Smooth muscle cell (in vitro differentiated cells): ENCODE results near the gene WRAP53. TPM values are rescaled to one million over a fixed set of nuclear protein-coding genes. Genes with fewer than 3 reads are reported as not detected.

ENCODE experiments used
- DNase-seq: peaks from one replicate; lab custom pipeline; 2025; ENCODE audit not compliant: unreplicated experiment; lab: John Stamatoyannopoulos, UW
- H2AFZ ChIP-seq: fragments of 200-600 bp; sonication (generic); 2 replicates; pipeline ENCODE4 v1.6.0; 2016; ENCODE audit warnings: antibody characterized with exemption, low read depth, mild to moderate bottlenecking
- H3F3A ChIP-seq: fragments of 200-600 bp; sonication (generic); 2 replicates; pipeline ENCODE4 v1.6.0; 2017; ENCODE audit warnings: antibody characterized with exemption, low read depth
- H3K27ac ChIP-seq: fragments of 200-600 bp; sonication (generic); 2 replicates; pipeline ENCODE4 v1.5.1; 2016; ENCODE audit warnings: low read depth, mild to moderate bottlenecking
- H3K27me3 ChIP-seq: fragments of 200-600 bp; sonication (generic); 2 replicates; pipeline ENCODE4 v1.6.1; 2016; ENCODE audit warnings: low read depth, mild to moderate bottlenecking
- H3K36me3 ChIP-seq: fragments of 200-600 bp; sonication (generic); 2 replicates; pipeline ENCODE4 v1.5.1; 2016; ENCODE audit warnings: low read depth
- H3K4me1 ChIP-seq: fragments of 200-600 bp; sonication (generic); 2 replicates; pipeline ENCODE4 v1.5.1; 2016; ENCODE audit warnings: low read depth
- H3K4me2 ChIP-seq: fragments of 200-600 bp; sonication (generic); 2 replicates; pipeline ENCODE4 v1.6.0; 2016; ENCODE audit warnings: mild to moderate bottlenecking
- H3K4me3 ChIP-seq: fragments of 200-600 bp; sonication (generic); 2 replicates; pipeline ENCODE4 v1.5.1; 2016; ENCODE audit warnings: mild to moderate bottlenecking
- H3K79me2 ChIP-seq: fragments of 200-600 bp; sonication (generic); 2 replicates; pipeline ENCODE4 v1.6.0; 2016; ENCODE audit warnings: low read depth, mild to moderate bottlenecking
- H3K9ac ChIP-seq: fragments of 200-600 bp; sonication (generic); 2 replicates; pipeline ENCODE4 v1.6.0; 2016; ENCODE audit warnings: low read depth
- H3K9me3 ChIP-seq: fragments of 200-600 bp; sonication (generic); replicated peaks from 2 replicates; pipeline ENCODE4 v1.5.1; 2016; ENCODE audit warnings: low read depth
- H4K20me1 ChIP-seq: fragments of 200-600 bp; sonication (generic); 2 replicates; pipeline ENCODE4 v1.6.0; 2016; ENCODE audit warnings: low read depth
- CTCF ChIP-seq: fragments of 200-600 bp; sonication (generic); IDR thresholded peaks from 2 replicates; pipeline ENCODE4 v1.5.1; 2017; ENCODE audit warnings: borderline replicate concordance, mild to moderate bottlenecking, antibody characterized with exemption; ENCODE audit not compliant: insufficient read depth, poor library complexity, severe bottlenecking
- WGBS: methylation state at CpG from one replicate; pipeline ENCODE4 v1.1.7; 2016; ENCODE audit warnings: low lambda C conversion rate; 5-methylcytosine and 5-hydroxymethylcytosine counted together
- polyA plus RNA-seq: library from polyadenylated mRNA; unstranded; fragments of >200 nt; fragmentation: Nextera tagmentation; extraction: Ambion mirVana; gene quantifications from 2 replicates; pipeline ENCODE4 v1.2.1, GENCODE V29; 2016
- total RNA-seq: library from RNA; depleted of rRNA; stranded (reverse); fragments of >200 nt; gene quantifications from 2 replicates; pipeline ENCODE4 v1.2.3, GENCODE V29; 2014

Gene WRAP53
- total and polyA plus RNA-seq, 2 experiments from 2014 or later = 8.2 to 17.1 TPM

GRCh38 chr17:7684851-7685532, 3.3 kb upstream of the WRAP53 start:
- no peak overlapping the region for H2AFZ ChIP-seq
- peak overlapping the region; percentile 98 for H3K9ac ChIP-seq
- peak overlapping the region; percentile 93 for H3K4me2 ChIP-seq
- H3K27ac ChIP-seq = peak overlapping the region; percentile 98
- H3K79me2 ChIP-seq = peaks cover 56% of the 10 kb centered on the region
- H4K20me1 ChIP-seq = peaks cover 8% of the 10 kb centered on the region
- peaks cover 23% of the 10 kb centered on the region for H3K4me1 ChIP-seq
- no peaks in the 10 kb centered on the region for H3K9me3 ChIP-seq
- WGBS = 77% methylated on average over 15 of the region's 15 CpGs
- peaks cover 19% of the 10 kb centered on the region for H3F3A ChIP-seq
- H3K36me3 ChIP-seq = no peaks in the 10 kb centered on the region
- peak overlapping the region; percentile 91 for H3K4me3 ChIP-seq
- DNase-seq = no peak
- TF ChIP-seq CTCF = no peak
- H3K27me3 ChIP-seq = no peaks in the 10 kb centered on the region

GRCh38 chr17:7685533-7686221, 2.6 kb upstream of the WRAP53 start:
- H3K4me2 ChIP-seq = peak overlapping the region; percentile 93
- peaks cover 19% of the 10 kb centered on the region for H3F3A ChIP-seq
- peak overlapping the region; percentile 98 for H3K27ac ChIP-seq
- H3K4me1 ChIP-seq = peaks cover 23% of the 10 kb centered on the region
- H3K36me3 ChIP-seq = no peaks in the 10 kb centered on the region
- peak overlapping the region; percentile 64 for H2AFZ ChIP-seq
- H3K9ac ChIP-seq = peak overlapping the region; percentile 98
- DNase-seq = peak; percentile 34
- H3K9me3 ChIP-seq = no peaks in the 10 kb centered on the region
- H4K20me1 ChIP-seq = peaks cover 5% of the 10 kb centered on the region
- H3K27me3 ChIP-seq = no peaks in the 10 kb centered on the region
- peak overlapping the region; percentile 91 for H3K4me3 ChIP-seq
- 7% methylated on average over 44 of the region's 44 CpGs for WGBS
- no peak for TF ChIP-seq CTCF
- H3K79me2 ChIP-seq = peaks cover 50% of the 10 kb centered on the region

- Histone ChIP-seq H3K9ac (peak overlapping the region; percentile 98), H2AFZ (peak overlapping the region; percentile 39), H3K27me3 (no peaks in the 10 kb centered on the region), H3K27ac (peak overlapping the region; percentile 98), H4K20me1 (peaks cover 5% of the 10 kb centered on the region), H3K79me2 (peaks cover 43% of the 10 kb centered on the region), H3F3A (peaks cover 19% of the 10 kb centered on the region), H3K36me3 (no peaks in the 10 kb centered on the region), H3K4me1 (peaks cover 23% of the 10 kb centered on the region), H3K4me2 (peak overlapping the region; percentile 93), H3K4me3 (peak overlapping the region; percentile 91), H3K9me3 (no peaks in the 10 kb centered on the region)
- DNase-seq = peak; percentile 57
- under 1% methylated on average over 30 of the region's 30 CpGs for WGBS
- TF ChIP-seq CTCF = no peak
Observed at GRCh38 chr17:7686222-7687071, 1.8 kb upstream of the WRAP53 start.
